ENCODE data around the gene TPRG1L.

DNA sequence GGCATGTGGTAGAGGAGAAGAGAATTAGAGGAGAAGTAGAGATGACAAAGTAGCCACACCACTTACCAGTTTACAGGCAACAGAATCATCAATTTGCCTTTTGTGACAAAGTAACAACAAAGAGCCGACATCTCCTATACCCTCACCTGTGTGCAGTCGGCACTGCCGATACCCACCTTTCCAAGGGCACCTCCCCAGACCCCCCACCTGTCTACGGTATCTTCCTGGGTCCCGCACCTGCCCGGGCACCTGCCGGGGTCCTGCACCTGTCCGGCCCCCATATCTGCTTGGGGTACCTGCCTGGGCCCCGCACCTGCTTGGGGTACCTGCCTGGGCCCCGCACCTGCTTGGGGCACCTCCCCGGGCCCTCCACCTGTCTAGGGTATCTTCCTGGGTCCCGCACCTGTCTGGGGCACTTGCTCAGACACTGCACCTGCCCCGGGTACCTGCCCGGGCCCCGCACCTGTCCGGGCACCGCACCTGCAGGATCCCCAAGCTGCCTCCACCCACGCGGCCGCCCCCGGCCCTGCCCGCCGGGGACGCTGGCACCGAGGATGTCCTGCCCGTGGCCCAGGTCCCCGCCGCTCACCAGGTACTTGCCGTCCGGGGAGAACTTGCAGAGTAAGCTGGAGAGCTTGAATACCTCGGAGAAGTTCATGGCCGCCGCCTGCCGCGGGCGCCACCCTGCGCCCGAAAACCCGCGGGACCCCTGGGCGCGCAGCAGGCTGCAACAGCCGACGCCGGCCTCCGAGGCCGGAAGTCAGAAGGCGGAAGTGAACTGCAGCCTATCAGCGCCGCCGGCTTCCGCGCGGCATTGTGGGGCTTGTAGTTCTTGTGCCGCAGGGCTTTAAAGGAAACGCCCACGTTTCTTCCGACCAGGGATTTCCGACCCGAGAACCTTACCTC is 24.8 kb downstream of the TPRG1L start, which contains the start of gene WRAP73:
- TF ChIP-seq, protein P1, sequence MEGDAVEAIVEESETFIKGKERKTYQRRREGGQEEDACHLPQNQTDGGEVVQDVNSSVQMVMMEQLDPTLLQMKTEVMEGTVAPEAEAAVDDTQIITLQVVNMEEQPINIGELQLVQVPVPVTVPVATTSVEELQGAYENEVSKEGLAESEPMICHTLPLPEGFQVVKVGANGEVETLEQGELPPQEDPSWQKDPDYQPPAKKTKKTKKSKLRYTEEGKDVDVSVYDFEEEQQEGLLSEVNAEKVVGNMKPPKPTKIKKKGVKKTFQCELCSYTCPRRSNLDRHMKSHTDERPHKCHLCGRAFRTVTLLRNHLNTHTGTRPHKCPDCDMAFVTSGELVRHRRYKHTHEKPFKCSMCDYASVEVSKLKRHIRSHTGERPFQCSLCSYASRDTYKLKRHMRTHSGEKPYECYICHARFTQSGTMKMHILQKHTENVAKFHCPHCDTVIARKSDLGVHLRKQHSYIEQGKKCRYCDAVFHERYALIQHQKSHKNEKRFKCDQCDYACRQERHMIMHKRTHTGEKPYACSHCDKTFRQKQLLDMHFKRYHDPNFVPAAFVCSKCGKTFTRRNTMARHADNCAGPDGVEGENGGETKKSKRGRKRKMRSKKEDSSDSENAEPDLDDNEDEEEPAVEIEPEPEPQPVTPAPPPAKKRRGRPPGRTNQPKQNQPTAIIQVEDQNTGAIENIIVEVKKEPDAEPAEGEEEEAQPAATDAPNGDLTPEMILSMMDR (conservative IDR thresholded peaks at IDR 0.05; ENCODE audit: low read depth in 2 of 2), result 0 out of 4 replicates have a peak, but pooled peaks of 1 of the 2 experiments have one; percentile 11
- TF ChIP-seq, protein P2, sequence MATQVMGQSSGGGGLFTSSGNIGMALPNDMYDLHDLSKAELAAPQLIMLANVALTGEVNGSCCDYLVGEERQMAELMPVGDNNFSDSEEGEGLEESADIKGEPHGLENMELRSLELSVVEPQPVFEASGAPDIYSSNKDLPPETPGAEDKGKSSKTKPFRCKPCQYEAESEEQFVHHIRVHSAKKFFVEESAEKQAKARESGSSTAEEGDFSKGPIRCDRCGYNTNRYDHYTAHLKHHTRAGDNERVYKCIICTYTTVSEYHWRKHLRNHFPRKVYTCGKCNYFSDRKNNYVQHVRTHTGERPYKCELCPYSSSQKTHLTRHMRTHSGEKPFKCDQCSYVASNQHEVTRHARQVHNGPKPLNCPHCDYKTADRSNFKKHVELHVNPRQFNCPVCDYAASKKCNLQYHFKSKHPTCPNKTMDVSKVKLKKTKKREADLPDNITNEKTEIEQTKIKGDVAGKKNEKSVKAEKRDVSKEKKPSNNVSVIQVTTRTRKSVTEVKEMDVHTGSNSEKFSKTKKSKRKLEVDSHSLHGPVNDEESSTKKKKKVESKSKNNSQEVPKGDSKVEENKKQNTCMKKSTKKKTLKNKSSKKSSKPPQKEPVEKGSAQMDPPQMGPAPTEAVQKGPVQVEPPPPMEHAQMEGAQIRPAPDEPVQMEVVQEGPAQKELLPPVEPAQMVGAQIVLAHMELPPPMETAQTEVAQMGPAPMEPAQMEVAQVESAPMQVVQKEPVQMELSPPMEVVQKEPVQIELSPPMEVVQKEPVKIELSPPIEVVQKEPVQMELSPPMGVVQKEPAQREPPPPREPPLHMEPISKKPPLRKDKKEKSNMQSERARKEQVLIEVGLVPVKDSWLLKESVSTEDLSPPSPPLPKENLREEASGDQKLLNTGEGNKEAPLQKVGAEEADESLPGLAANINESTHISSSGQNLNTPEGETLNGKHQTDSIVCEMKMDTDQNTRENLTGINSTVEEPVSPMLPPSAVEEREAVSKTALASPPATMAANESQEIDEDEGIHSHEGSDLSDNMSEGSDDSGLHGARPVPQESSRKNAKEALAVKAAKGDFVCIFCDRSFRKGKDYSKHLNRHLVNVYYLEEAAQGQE (IDR thresholded peaks at IDR 0.05; ENCODE audit: unreplicated experiment), result no peak
